Keratinocyte (primary cell): ENCODE results near the gene CDK15.

Experiments
- CTCF ChIP-seq, 3 experiments: IDR thresholded peaks in 1 of 3; conservative IDR thresholded peaks in 1 of 3; optimal IDR thresholded peaks in 1 of 3; 2 replicates in 2 of 3; 3 replicates in 1 of 3; pipeline versions ENCODE3 to v1.5.1; 2011; ENCODE audit warnings: low read length in 3 of 3, mild to moderate bottlenecking in 3 of 3, moderate library complexity in 2 of 3, control low read depth in 1 of 3, inconsistent platforms in 1 of 3; ENCODE audit not compliant: insufficient read depth in 2 of 3; ENCODE audit errors: extremely low read depth in 1 of 3
- EZH2 ChIP-seq: IDR thresholded peaks from one replicate; pipeline ENCODE4 v1.6.1; 2012; ENCODE audit warnings: inconsistent platforms, mild to moderate bottlenecking, low read length, moderate library complexity

- no peak for TF ChIP-seq CTCF (optimal IDR thresholded peaks at IDR 0.05 in 1 of 3, IDR thresholded peaks at IDR 0.05 in 1 of 3, conservative IDR thresholded peaks at IDR 0.05 in 1 of 3; ENCODE audit: extremely low read depth in 1 of 3, insufficient read depth in 2 of 3, low read length in 3 of 3)
- no peak for TF ChIP-seq EZH2
Measured at GRCh38 chr2:201780674-201781493, 25.5 kb upstream of the CDK15 start, which contains the start of gene ALS2.
